Bronchus fibroblast of lung (primary cell): ENCODE data around the gene NDUFA7. TPM values are rescaled to one million over a fixed set of nuclear protein-coding genes. Genes with fewer than 3 reads are reported as not detected.

ENCODE experiments used
- total RNA-seq: library from RNA; depleted of rRNA; stranded (reverse); fragments of >200 nt; gene quantifications from 2 replicates; pipeline ENCODE4 v1.2.3, GENCODE V29; 2015

NDUFA7 gene
- total RNA-seq: 51.6 and 59.5 TPM in 2 replicates

DNA sequence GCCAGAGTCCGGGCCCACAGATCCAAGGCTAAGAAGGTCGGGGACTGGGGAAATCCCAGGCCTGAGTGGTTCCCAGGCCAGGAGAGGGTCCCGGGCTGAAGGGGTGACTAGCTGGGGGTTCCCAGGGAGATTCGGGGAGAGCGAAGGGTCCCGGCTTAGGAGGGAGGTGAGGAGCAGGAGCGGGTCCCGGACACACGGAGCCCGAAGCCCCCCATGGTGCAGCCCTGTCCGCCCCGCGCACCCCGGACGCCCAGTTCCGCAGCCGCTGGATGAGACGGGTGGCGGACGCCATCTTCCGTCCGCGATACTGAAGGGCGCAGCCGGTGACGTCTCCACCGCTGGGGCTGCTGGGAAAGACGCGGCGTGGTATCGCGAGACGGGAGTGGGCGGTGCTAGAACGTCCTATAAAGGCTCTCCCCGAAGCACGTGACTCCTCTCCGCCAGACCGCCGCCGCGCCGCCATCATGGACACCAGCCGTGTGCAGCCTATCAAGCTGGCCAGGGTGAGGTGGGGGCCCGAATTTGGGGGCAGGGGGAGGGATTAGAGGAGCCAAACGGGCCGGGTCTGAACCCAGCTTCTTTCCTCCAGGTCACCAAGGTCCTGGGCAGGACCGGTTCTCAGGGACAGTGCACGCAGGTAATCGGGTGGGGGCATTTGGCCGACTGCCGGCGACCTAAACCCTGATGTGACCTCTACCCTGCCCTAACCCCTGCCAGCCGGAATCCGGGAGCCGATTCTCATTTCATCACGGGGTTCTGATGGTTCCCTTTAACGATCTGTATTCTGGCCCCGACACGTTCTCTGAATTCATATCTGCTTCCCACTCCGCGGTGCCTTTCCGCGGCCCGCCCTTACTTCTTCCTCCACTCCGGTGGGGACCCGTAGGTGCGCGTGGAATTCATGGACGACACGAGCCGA lies at the start of gene NDUFA7, which contains the start of gene RPS28:
Gene NDUFA7, minus strand, starts transcription at position 309 of the 919 bp plus-strand sequence. Its CDS starts 17 bp downstream, at position 292.
Gene RPS28, plus strand, starts transcription at position 430 of the 919 bp plus-strand sequence. Its CDS starts 35 bp downstream, at position 465.

GRCh38 chr19:8363803-8364771 lies 42.9 kb upstream of the NDUFA7 start, which contains the start of gene ANGPTL4:
TSS of gene ANGPTL4 (plus strand) at chr19:8364155. CDS start at chr19:8364322, 167 bp downstream.

GRCh38 chr19:8342684-8343482 lies 21.7 kb upstream of the NDUFA7 start, which contains the start of gene KANK3:
TSS of gene KANK3 (minus strand) at chr19:8343262. CDS start at chr19:8337828, 5,434 bp downstream.

GRCh38 chr19:8307965-8308866 lies 13.0 kb downstream of the NDUFA7 start, which contains the start of gene CD320:
TSS of gene CD320 (minus strand) at chr19:8308358. CDS start at chr19:8308290, 68 bp downstream.

Other genes with a start within 250 kb of the NDUFA7 start
- gene FBN3, start 171.8 kb downstream of the NDUFA7 start, total RNA-seq: not detected in 2 replicates
- 6.7 and 9.1 TPM in 2 replicates for gene CERS4, start 112.0 kb downstream of the NDUFA7 start, total RNA-seq
- 87.0 and 92.6 TPM in 2 replicates for gene CD320, start 13.0 kb downstream of the NDUFA7 start, total RNA-seq
- 362 and 493 TPM in 2 replicates for gene RPS28, start 121 bp upstream of the NDUFA7 start, total RNA-seq
- gene KANK3, start 21.9 kb upstream of the NDUFA7 start, total RNA-seq: 0.15 and 0.17 TPM in 2 replicates
- 0.17 and 0.59 TPM in 2 replicates for gene ANGPTL4, start 42.8 kb upstream of the NDUFA7 start, total RNA-seq
- gene RAB11B, start 69.0 kb upstream of the NDUFA7 start, total RNA-seq: 8.9 and 12.9 TPM in 2 replicates
- 34.5 and 47.1 TPM in 2 replicates for gene MARCHF2, start 91.9 kb upstream of the NDUFA7 start, total RNA-seq
- 69.4 and 83.1 TPM in 2 replicates for gene HNRNPM, start 123.6 kb upstream of the NDUFA7 start, total RNA-seq
- not detected in 2 replicates for gene PRAM1, start 181.3 kb upstream of the NDUFA7 start, total RNA-seq
- 3.5 and 3.7 TPM in 2 replicates for gene ZNF414, start 192.8 kb upstream of the NDUFA7 start, total RNA-seq